HepG2 (cell line): ENCODE measurements around the gene MPIG6B. TPM values are rescaled to one million over a fixed set of nuclear protein-coding genes. Genes with fewer than 3 reads are reported as not detected.

Experiments used
- FIP1L1 ChIP-seq: fragments of 200-400 bp; formaldehyde crosslinking; IDR thresholded peaks from 2 replicates; pipeline ENCODE4 v1.6.1; 2018; ENCODE audit warnings: low read depth, mild to moderate bottlenecking, low read length, moderate library complexity, borderline replicate concordance; ENCODE audit not compliant: insufficient read depth
- FOSL2 ChIP-seq: sonication (generic); formaldehyde crosslinking; IDR thresholded peaks from 2 replicates; pipeline ENCODE4 v1.4.0; 2020; ENCODE audit warnings: missing genetic modification reagents
- HBP1 ChIP-seq: IDR thresholded peaks from 2 replicates; pipeline ENCODE4 v1.6.1; 2016; ENCODE audit warnings: low read depth, control low read depth
- HOXA3 ChIP-seq: sonication (generic); formaldehyde crosslinking; IDR thresholded peaks from 2 replicates; pipeline ENCODE4 v1.5.0; 2020; ENCODE audit warnings: missing genetic modification reagents
- HOXA9 ChIP-seq: sonication (generic); formaldehyde crosslinking; IDR thresholded peaks from 2 replicates; pipeline ENCODE4 v1.8.1; 2022; ENCODE audit warnings: missing genetic modification reagents, mild to moderate bottlenecking, moderate library complexity, borderline replicate concordance
- NCOR1 ChIP-seq: fragments of 200-600 bp; sonication (generic); IDR thresholded peaks from 2 replicates; pipeline ENCODE4 v1.7.0; 2017; ENCODE audit warnings: antibody characterized with exemption, low read length, borderline replicate concordance
- POLR2G ChIP-seq: fragments of 200-400 bp; formaldehyde crosslinking; IDR thresholded peaks from 2 replicates; pipeline ENCODE4 v1.6.1; 2018; ENCODE audit warnings: mild to moderate bottlenecking, low read depth, low read length, moderate library complexity
- REPIN1 ChIP-seq: sonication (generic); formaldehyde crosslinking; IDR thresholded peaks from 2 replicates; pipeline ENCODE4 v1.8.0; 2022; ENCODE audit warnings: missing genetic modification reagents, low read depth, mild to moderate bottlenecking, borderline replicate concordance
- TAF15 ChIP-seq: fragments of 200-400 bp; formaldehyde crosslinking; IDR thresholded peaks from one replicate; pipeline ENCODE4 v1.6.1; 2018; ENCODE audit warnings: mild to moderate bottlenecking, low read depth, low read length; ENCODE audit not compliant: poor library complexity, severe bottlenecking
- ZBTB26 ChIP-seq: IDR thresholded peaks from 2 replicates; pipeline ENCODE4 v1.6.1; 2016; ENCODE audit warnings: missing compliant biosample characterization, missing genetic modification reagents, borderline replicate concordance
- ZFP37 ChIP-seq: sonication (generic); formaldehyde crosslinking; IDR thresholded peaks from 2 replicates; pipeline ENCODE4 v1.4.0; 2020; ENCODE audit warnings: missing genetic modification reagents, borderline replicate concordance
- ZNF329 ChIP-seq: sonication (generic); formaldehyde crosslinking; IDR thresholded peaks from 2 replicates; pipeline ENCODE4 v1.9.0; 2021; ENCODE audit warnings: low read depth, mild to moderate bottlenecking, missing genetic modification reagents
- ZNF331 ChIP-seq: sonication (generic); formaldehyde crosslinking; IDR thresholded peaks from 2 replicates; pipeline ENCODE4 v1.4.0; 2020; ENCODE audit warnings: missing genetic modification reagents
- ZNF451 ChIP-seq: sonication (generic); formaldehyde crosslinking; IDR thresholded peaks from 2 replicates; pipeline ENCODE4 v1.5.0; 2020; ENCODE audit warnings: mild to moderate bottlenecking, missing genetic modification reagents
- ZNF501 ChIP-seq: sonication (generic); formaldehyde crosslinking; IDR thresholded peaks from 2 replicates; pipeline ENCODE4 v1.5.1; 2020; ENCODE audit warnings: mild to moderate bottlenecking, moderate library complexity, missing genetic modification reagents
- ZNF549 ChIP-seq: sonication (generic); formaldehyde crosslinking; IDR thresholded peaks from 2 replicates; pipeline ENCODE4 v1.5.0; 2020; ENCODE audit warnings: missing genetic modification reagents
- ZNF558 ChIP-seq: sonication (generic); formaldehyde crosslinking; IDR thresholded peaks from 2 replicates; pipeline ENCODE4 v1.9.0; 2022; ENCODE audit warnings: mild to moderate bottlenecking, missing genetic modification reagents, borderline replicate concordance
- ZNF564 ChIP-seq: sonication (generic); formaldehyde crosslinking; IDR thresholded peaks from 2 replicates; pipeline ENCODE4 v1.8.1; 2023; ENCODE audit warnings: mild to moderate bottlenecking, missing genetic modification reagents
- ZNF878 ChIP-seq: sonication (generic); formaldehyde crosslinking; IDR thresholded peaks from 2 replicates; pipeline ENCODE4 v1.8.1; 2023; ENCODE audit warnings: mild to moderate bottlenecking, missing genetic modification reagents, moderate library complexity
- ZNF883 ChIP-seq: sonication (generic); formaldehyde crosslinking; IDR thresholded peaks from 2 replicates; pipeline ENCODE4 v1.5.1; 2020; ENCODE audit warnings: mild to moderate bottlenecking, missing genetic modification reagents; ENCODE audit errors: not compliant biosample characterization
- polyA plus RNA-seq, 8 experiments: library from polyadenylated mRNA; depleted of rRNA in 3 of 8; stranded (reverse) in 7 of 8; unstranded in 1 of 8; fragments of >200 nt; fragmentation: Illumina TruSeq in 4 of 8; extraction: Trizol in 4 of 8; gene quantifications; 2 replicates each; pipeline versions ENCODE4 v1.2.1 to v1.2.3, GENCODE V29; 2011 to 2016; ENCODE audit warnings: low read depth in 4 of 8, missing spikeins in 1 of 8, mixed read lengths in 1 of 8; ENCODE audit not compliant: insufficient read depth in 1 of 8
- total RNA-seq, 5 experiments: library from RNA; depleted of rRNA; stranded (reverse); fragments of >200 nt; fragmentation: Illumina TruSeq; extraction: Trizol; gene quantifications; 2 replicates each; pipeline ENCODE4 v1.2.3, GENCODE V29; 2016; ENCODE audit warnings: low read depth in 1 of 5
- TF ChIP-seq, protein P1 (sequence below): sonication (generic); formaldehyde crosslinking; IDR thresholded peaks from 2 replicates; pipeline ENCODE4 v1.4.0; 2020; ENCODE audit warnings: missing genetic modification reagents, mild to moderate bottlenecking, borderline replicate concordance
- TF ChIP-seq, protein P2 (sequence below): sonication (generic); formaldehyde crosslinking; IDR thresholded peaks from 2 replicates; pipeline ENCODE4 v1.8.1; 2023; ENCODE audit warnings: mild to moderate bottlenecking, inconsistent platforms, moderate library complexity, missing genetic modification reagents, borderline replicate concordance

Gene MPIG6B
- total and polyA plus RNA-seq, 2 of the 13 experiments (the other 11 are each of a cell fraction or from before 2014, with no cell fraction given): not detected

- peak; percentile 88 for TF ChIP-seq ZFP37
- peak; percentile 100 for TF ChIP-seq TAF15
- peak; percentile 92 for TF ChIP-seq ZNF564 (CRISPR knock-in tag)
- TF ChIP-seq ZNF329 (CRISPR knock-in tag): no peak
- peak; percentile 97 for TF ChIP-seq POLR2G
- 0 out of 2 replicates have a peak, but pooled peaks have one; percentile 5 for TF ChIP-seq ZBTB26 (CRISPR knock-in tag)
- peak; percentile 99; the same call in 1 of the 2 replicates for TF ChIP-seq FIP1L1
- 0 out of 2 replicates have a peak, but pooled peaks have one; percentile 3 for TF ChIP-seq FOSL2 (CRISPR knock-in tag)
- TF ChIP-seq HOXA9 (CRISPR knock-in tag): peak; percentile 71; the same call in 1 of the 2 replicates
- TF ChIP-seq, protein P1, sequence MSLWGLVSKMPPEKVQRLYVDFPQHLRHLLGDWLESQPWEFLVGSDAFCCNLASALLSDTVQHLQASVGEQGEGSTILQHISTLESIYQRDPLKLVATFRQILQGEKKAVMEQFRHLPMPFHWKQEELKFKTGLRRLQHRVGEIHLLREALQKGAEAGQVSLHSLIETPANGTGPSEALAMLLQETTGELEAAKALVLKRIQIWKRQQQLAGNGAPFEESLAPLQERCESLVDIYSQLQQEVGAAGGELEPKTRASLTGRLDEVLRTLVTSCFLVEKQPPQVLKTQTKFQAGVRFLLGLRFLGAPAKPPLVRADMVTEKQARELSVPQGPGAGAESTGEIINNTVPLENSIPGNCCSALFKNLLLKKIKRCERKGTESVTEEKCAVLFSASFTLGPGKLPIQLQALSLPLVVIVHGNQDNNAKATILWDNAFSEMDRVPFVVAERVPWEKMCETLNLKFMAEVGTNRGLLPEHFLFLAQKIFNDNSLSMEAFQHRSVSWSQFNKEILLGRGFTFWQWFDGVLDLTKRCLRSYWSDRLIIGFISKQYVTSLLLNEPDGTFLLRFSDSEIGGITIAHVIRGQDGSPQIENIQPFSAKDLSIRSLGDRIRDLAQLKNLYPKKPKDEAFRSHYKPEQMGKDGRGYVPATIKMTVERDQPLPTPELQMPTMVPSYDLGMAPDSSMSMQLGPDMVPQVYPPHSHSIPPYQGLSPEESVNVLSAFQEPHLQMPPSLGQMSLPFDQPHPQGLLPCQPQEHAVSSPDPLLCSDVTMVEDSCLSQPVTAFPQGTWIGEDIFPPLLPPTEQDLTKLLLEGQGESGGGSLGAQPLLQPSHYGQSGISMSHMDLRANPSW (CRISPR knock-in tag): no peak; the same call in 1 of the 2 replicates
- TF ChIP-seq, protein P2, sequence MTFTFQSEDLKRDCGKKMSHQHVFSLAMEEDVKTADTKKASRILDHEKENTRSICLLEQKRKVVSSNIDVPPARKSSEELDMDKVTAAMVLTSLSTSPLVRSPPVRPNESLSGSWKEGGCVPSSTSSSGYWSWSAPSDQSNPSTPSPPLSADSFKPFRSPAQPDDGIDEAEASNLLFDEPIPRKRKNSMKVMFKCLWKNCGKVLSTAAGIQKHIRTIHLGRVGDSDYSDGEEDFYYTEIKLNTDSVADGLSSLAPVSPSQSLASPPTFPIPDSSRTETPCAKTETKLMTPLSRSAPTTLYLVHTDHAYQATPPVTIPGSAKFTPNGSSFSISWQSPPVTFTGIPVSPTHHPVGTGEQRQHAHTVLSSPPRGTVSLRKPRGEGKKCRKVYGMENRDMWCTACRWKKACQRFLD (CRISPR knock-in tag): 0 out of 2 replicates have a peak, but pooled peaks have one; percentile 64
- TF ChIP-seq NCOR1: peak; percentile 79
- TF ChIP-seq ZNF558: peak; percentile 89; the same call in 1 of the 2 replicates
- TF ChIP-seq HBP1 (CRISPR knock-in tag): peak; percentile 7; the same call in 1 of the 2 replicates
- TF ChIP-seq ZNF549 (CRISPR knock-in tag): 0 out of 2 replicates have a peak, but pooled peaks have one; percentile 17
- TF ChIP-seq REPIN1 (CRISPR knock-in tag): peak; percentile 9; the same call in 1 of the 2 replicates
- TF ChIP-seq ZNF501 (CRISPR knock-in tag): peak; percentile 92
- peak; percentile 97 for TF ChIP-seq ZNF878 (CRISPR knock-in tag)
- TF ChIP-seq ZNF331 (CRISPR knock-in tag): peak; percentile 42; the same call in 1 of the 2 replicates
- TF ChIP-seq ZNF451 (CRISPR knock-in tag): 0 out of 2 replicates have a peak, but pooled peaks have one; percentile 18
- peak; percentile 81 for TF ChIP-seq ZNF883 (CRISPR knock-in tag)
- peak; percentile 53 for TF ChIP-seq HOXA3 (CRISPR knock-in tag)
These were observed 6.9 kb downstream of the MPIG6B start (continued) for GRCh38 chr6:31729979-31730630.
